WTC11 (cell line): ENCODE data around the gene CPNE7. TPM values are rescaled to one million over a fixed set of nuclear protein-coding genes. Genes with fewer than 3 reads are reported as not detected.
"Not testable (repeated sequence)": the region's sequence is repeated elsewhere in the genome, so short reads cannot be mapped to it uniquely, and the experiment has no call there.

Experiments used
- ATAC-seq: fragments of 200-7000 bp; cut with Tn5 transposase; 2 replicates; pipeline ENCODE4 v1.10.0; 2021; ENCODE audit warnings: mild to moderate bottlenecking, moderate library complexity
- CTCF ChIA-PET: fragments of 300-600 bp; sonication (Branson Sonifier 250); formaldehyde crosslinking; loops from one replicate; lab custom pipeline; 2021; ENCODE audit warnings: antibody characterized with exemption; lab: Charles Lee
- POLR2A ChIA-PET: fragments of 350-600 bp; sonication (Branson Sonifier 250); formaldehyde crosslinking; loops from one replicate; lab custom pipeline; 2021; ENCODE audit warnings: antibody characterized with exemption; lab: Charles Lee
- DNase-seq: peaks from one replicate; pipeline ENCODE4 v3.0.0; 2021; ENCODE audit warnings: low spot score
- H3K27ac Mint-ChIP-seq: 2 replicates; pipeline ENCODE4 v1.8.0; 2021; ENCODE audit warnings: mixed read lengths
- H3K27me3 Mint-ChIP-seq: 2 replicates; pipeline ENCODE4 v1.8.0; 2021; ENCODE audit warnings: low read depth, mild to moderate bottlenecking, moderate library complexity, mixed read lengths
- H3K36me3 Mint-ChIP-seq: 2 replicates; pipeline ENCODE4 v1.8.0; 2021; ENCODE audit warnings: mixed read lengths
- H3K4me1 Mint-ChIP-seq: 2 replicates; pipeline ENCODE4 v1.8.0; 2022; ENCODE audit warnings: mixed read lengths
- H3K4me3 Mint-ChIP-seq: 2 replicates; pipeline ENCODE4 v1.8.0; 2021; ENCODE audit warnings: mild to moderate bottlenecking, moderate library complexity, mixed read lengths
- H3K9me3 Mint-ChIP-seq: 2 replicates; pipeline ENCODE4 v1.8.0; 2021; ENCODE audit warnings: mixed read lengths
- FOXP1 ChIP-seq: sonication (generic); formaldehyde crosslinking; IDR thresholded peaks from 2 replicates; pipeline ENCODE4 v1.8.0; 2022; ENCODE audit warnings: missing genetic modification reagents, mild to moderate bottlenecking, moderate library complexity, borderline replicate concordance
- JAZF1 ChIP-seq: fragments of 250-450 bp; sonication (Bioruptor Pico); IDR thresholded peaks from 2 replicates; pipeline ENCODE4 v1.9.0; 2021; ENCODE audit warnings: moderate library complexity, mild to moderate bottlenecking, inconsistent platforms
- NFE2L1 ChIP-seq: sonication (generic); formaldehyde crosslinking; IDR thresholded peaks from 2 replicates; pipeline ENCODE4 v1.8.1; 2023; ENCODE audit warnings: missing genetic modification reagents
- NR2C2 ChIP-seq: sonication (generic); formaldehyde crosslinking; IDR thresholded peaks from 2 replicates; pipeline ENCODE4 v1.8.0; 2022; ENCODE audit warnings: mild to moderate bottlenecking, missing genetic modification reagents
- OVOL2 ChIP-seq: fragments of 250-450 bp; sonication (Bioruptor Pico); IDR thresholded peaks from 2 replicates; pipeline ENCODE4 v1.9.0; 2021; ENCODE audit warnings: mild to moderate bottlenecking, borderline replicate concordance
- STAT6 ChIP-seq: sonication (generic); formaldehyde crosslinking; conservative IDR thresholded peaks from 2 replicates; pipeline ENCODE4 v1.8.1; 2023; ENCODE audit warnings: mild to moderate bottlenecking, low read depth, missing genetic modification reagents, moderate library complexity
- ZNF138 ChIP-seq: sonication (generic); formaldehyde crosslinking; conservative IDR thresholded peaks from 2 replicates; pipeline ENCODE4 v1.8.1; 2022; ENCODE audit warnings: mild to moderate bottlenecking, moderate library complexity, missing genetic modification reagents
- ZNF219 ChIP-seq: sonication (generic); formaldehyde crosslinking; IDR thresholded peaks from 2 replicates; pipeline ENCODE4 v1.8.0; 2023; ENCODE audit warnings: missing genetic modification reagents, mild to moderate bottlenecking, borderline replicate concordance
- ZNF263 ChIP-seq: sonication (generic); formaldehyde crosslinking; IDR thresholded peaks from 2 replicates; pipeline ENCODE4 v1.8.1; 2022; ENCODE audit warnings: low read depth, mild to moderate bottlenecking, moderate library complexity, missing genetic modification reagents
- ZNF512 ChIP-seq: sonication (generic); formaldehyde crosslinking; IDR thresholded peaks from 2 replicates; pipeline ENCODE4 v1.8.1; 2022; ENCODE audit warnings: missing genetic modification reagents, borderline replicate concordance
- ZSCAN18 ChIP-seq: fragments of 250-450 bp; sonication (Bioruptor Pico); IDR thresholded peaks from 2 replicates; pipeline ENCODE4 v2.1.2; 2022; ENCODE audit warnings: mild to moderate bottlenecking, moderate library complexity
- total RNA-seq: library from RNA; stranded (reverse); gene quantifications from 3 replicates; pipeline ENCODE4 v1.2.3, GENCODE V29; 2021

The CPNE7 gene
- total RNA-seq, 1 experiment from 2014 or later: 42.6 TPM

GRCh38 chr16:89569506-89570341 lies 5.8 kb upstream of the CPNE7 start:
- DNase-seq: no peak
- Mint-ChIP-seq H3K4me1 (peaks cover 26% of the 10 kb centered on the region), H3K27ac (no peak overlapping the region), H3K9me3 (no peaks in the 10 kb centered on the region), H3K27me3 (peaks cover under 1% of the 10 kb centered on the region), H3K36me3 (no peaks in the 10 kb centered on the region; the same call in 1 of the 2 replicates), H3K4me3 (no peak overlapping the region)
- POLR2A ChIA-PET: no interaction called here
- CTCF ChIA-PET: interaction anchor here (1.2 kb wide), 1 partner anchor 46 kb away, joined by 3 read pairs; no protein-coding TSS in a partner anchor
- no peak for ATAC-seq
- TF ChIP-seq ZNF219 (no peak), ZNF512 (CRISPR knock-in tag) (no peak), JAZF1 (CRISPR knock-in tag) (no peak), NR2C2 (CRISPR knock-in tag) (no peak), STAT6 (CRISPR knock-in tag) (no peak), FOXP1 (CRISPR knock-in tag) (no peak), NFE2L1 (no peak), ZSCAN18 (CRISPR knock-in tag) (no peak), ZNF138 (CRISPR knock-in tag) (no peak)

GRCh38 chr16:89570342-89570923 lies 5.1 kb upstream of the CPNE7 start:
- Mint-ChIP-seq H3K36me3 (no peaks in the 10 kb centered on the region; the same call in 1 of the 2 replicates), H3K27me3 (peaks cover 3% of the 10 kb centered on the region), H3K9me3 (no peaks in the 10 kb centered on the region), H3K4me1 (peaks cover 21% of the 10 kb centered on the region), H3K4me3 (no peak overlapping the region), H3K27ac (no peak overlapping the region)
- DNase-seq: no peak
- TF ChIP-seq ZNF263 (CRISPR knock-in tag) (no peak), OVOL2 (no peak)
- CTCF ChIA-PET: no interaction called here
- POLR2A ChIA-PET: no interaction called here
- ATAC-seq: no peak

GRCh38 chr16:89570983-89571598 lies 4.5 kb upstream of the CPNE7 start:
- peaks cover 14% of the 10 kb centered on the region for H3K4me1 Mint-ChIP-seq
- ATAC-seq, H3K27me3 Mint-ChIP-seq, H3K36me3 Mint-ChIP-seq, H3K27ac Mint-ChIP-seq, DNase-seq, POLR2A ChIA-PET, H3K9me3 Mint-ChIP-seq, H3K4me3 Mint-ChIP-seq: not testable (repeated sequence)
- CTCF ChIA-PET: interaction anchor here (1.4 kb wide), 2 partner anchors 14 to 29 kb away, joined by 3 to 4 read pairs; no protein-coding TSS in a partner anchor
